IMR-90 (cell line): Measurements from ENCODE around the gene ATP8B4. TPM values are rescaled to one million over a fixed set of nuclear protein-coding genes. Genes with fewer than 3 reads are reported as not detected.

Experiments
- ATAC-seq: fragments of 200-7000 bp; cut with Tn5 transposase; 2 replicates; pipeline ENCODE4 v1.9.1; 2020; ENCODE audit warnings: low read depth, mild to moderate bottlenecking, moderate library complexity
- BruUV-seq: library from RNA; stranded (reverse); fragments of 400-500 nt; replicated peaks from 2 replicates; lab custom pipeline; 2021; lab: Mats Ljungman, UMichigan
- CTCF ChIA-PET: fragments of 300-600 bp; formaldehyde crosslinking; extraction: SDS; loops from one replicate; lab custom pipeline; 2021; ENCODE audit warnings: antibody characterized with exemption; lab: Yijun Ruan, JAX
- POLR2A ChIA-PET: fragments of 300-600 bp; sonication (Branson Sonifier 250); formaldehyde crosslinking; loops from one replicate; lab custom pipeline; 2022; ENCODE audit warnings: antibody characterized with exemption; ENCODE audit not compliant: unreplicated experiment; lab: Charles Lee
- DNase-seq: peaks from one replicate; pipeline ENCODE4 v3.0.0; 2013
- H2AFZ ChIP-seq: replicated peaks from 2 replicates; pipeline ENCODE3; 2013; ENCODE audit warnings: low read length, mild to moderate bottlenecking; ENCODE audit not compliant: poor library complexity
- H2AK5ac ChIP-seq: 2 replicates; pipeline ENCODE4 v1.6.1; 2013; ENCODE audit warnings: low read depth, low read length, inconsistent platforms
- H2AK9ac ChIP-seq: replicated peaks from 2 replicates; pipeline ENCODE3; 2013; ENCODE audit warnings: mild to moderate bottlenecking, low read depth, low read length, moderate library complexity; ENCODE audit not compliant: poor library complexity
- H2BK120ac ChIP-seq: 2 replicates; pipeline ENCODE4 v1.6.1; 2013; ENCODE audit warnings: low read depth, low read length, inconsistent platforms
- H2BK15ac ChIP-seq: 3 replicates; pipeline ENCODE4 v1.6.1; 2013; ENCODE audit warnings: low read depth, low read length, inconsistent platforms
- H2BK20ac ChIP-seq: 2 replicates; pipeline ENCODE4 v1.6.1; 2013; ENCODE audit warnings: low read depth, mild to moderate bottlenecking, inconsistent platforms, low read length, moderate library complexity
- H2BK5ac ChIP-seq: 2 replicates; pipeline ENCODE4 v1.6.1; 2013; ENCODE audit warnings: mild to moderate bottlenecking, low read depth, low read length, inconsistent platforms; ENCODE audit not compliant: poor library complexity, severe bottlenecking
- H3K14ac ChIP-seq: replicated peaks from 2 replicates; pipeline ENCODE4 v1.6.1; 2013; ENCODE audit warnings: low read depth, low read length, inconsistent platforms
- H3K18ac ChIP-seq: 2 replicates; pipeline ENCODE4 v1.6.1; 2013; ENCODE audit warnings: low read depth, low read length, control low read depth
- H3K23ac ChIP-seq: 2 replicates; pipeline ENCODE4 v1.6.1; 2013; ENCODE audit warnings: low read depth, low read length, inconsistent platforms
- H3K27ac ChIP-seq: 2 replicates; pipeline ENCODE4 v1.5.1; 2013; ENCODE audit warnings: mild to moderate bottlenecking, control low read depth, low read length; ENCODE audit not compliant: insufficient read depth
- H3K27me3 ChIP-seq: 2 replicates; pipeline ENCODE4 v1.6.1; 2013; ENCODE audit warnings: low read length; ENCODE audit not compliant: control insufficient read depth, insufficient read depth
- H3K36me3 ChIP-seq: 2 replicates; pipeline ENCODE4 v1.6.1; 2013; ENCODE audit warnings: low read length, mixed read lengths; ENCODE audit not compliant: control insufficient read depth, insufficient read depth
- H3K4ac ChIP-seq: 2 replicates; pipeline ENCODE4 v1.6.1; 2013; ENCODE audit warnings: low read depth, low read length, inconsistent platforms
- H3K4me1 ChIP-seq: 2 replicates; pipeline ENCODE4 v1.6.1; 2013; ENCODE audit warnings: low read length, mixed read lengths; ENCODE audit not compliant: control insufficient read depth, insufficient read depth
- H3K4me2 ChIP-seq: 2 replicates; pipeline ENCODE4 v1.6.1; 2013; ENCODE audit warnings: low read depth, mild to moderate bottlenecking, control low read depth, low read length, moderate library complexity
- H3K4me3 ChIP-seq: 2 replicates; pipeline ENCODE4 v1.5.1; 2013; ENCODE audit warnings: low read depth, mild to moderate bottlenecking, control low read depth, low read length, moderate library complexity; ENCODE audit not compliant: insufficient read depth
- H3K56ac ChIP-seq: 2 replicates; pipeline ENCODE4 v1.6.1; 2013; ENCODE audit warnings: low read length, inconsistent platforms; ENCODE audit not compliant: insufficient read depth; ENCODE audit errors: extremely low read depth
- H3K79me1 ChIP-seq, 2 experiments: 2 replicates each; pipeline ENCODE4 v1.6.1; 2013; ENCODE audit warnings: low read length in 2 of 2, inconsistent platforms in 1 of 2, low read depth in 1 of 2
- H3K9ac ChIP-seq: 2 replicates; pipeline ENCODE4 v1.6.1; 2013; ENCODE audit warnings: low read depth, low read length, control low read depth
- H3K9me1 ChIP-seq: 2 replicates; pipeline ENCODE4 v1.6.1; 2013; ENCODE audit warnings: low read length, inconsistent platforms; ENCODE audit not compliant: insufficient read depth
- H3K9me3 ChIP-seq: 2 replicates; pipeline ENCODE4 v1.6.1; 2013; ENCODE audit warnings: low read length; ENCODE audit not compliant: control insufficient read depth, insufficient read depth
- H4K20me1 ChIP-seq: 2 replicates; pipeline ENCODE4 v1.6.1; 2013; ENCODE audit warnings: low read length, inconsistent platforms; ENCODE audit not compliant: insufficient read depth
- H4K5ac ChIP-seq: 2 replicates; pipeline ENCODE4 v1.6.1; 2013; ENCODE audit warnings: mild to moderate bottlenecking, low read depth, low read length, control low read depth
- H4K8ac ChIP-seq, 2 experiments: 2 replicates each; pipeline ENCODE4 v1.6.1; 2013; ENCODE audit warnings: low read depth in 2 of 2, low read length in 2 of 2, control low read depth in 1 of 2, inconsistent platforms in 1 of 2
- H4K91ac ChIP-seq: 2 replicates; pipeline ENCODE4 v1.6.1; 2013; ENCODE audit warnings: low read depth, low read length, inconsistent platforms; ENCODE audit not compliant: insufficient read depth
- BHLHE40 ChIP-seq: fragments of 150-350 bp; IDR thresholded peaks from 2 replicates; pipeline ENCODE4 v1.6.1; 2016; ENCODE audit warnings: mild to moderate bottlenecking, low read depth, low read length
- CEBPB ChIP-seq: IDR thresholded peaks from 2 replicates; pipeline ENCODE4 v1.6.1; 2012; ENCODE audit warnings: low read depth, low read length, improper control_type of control experiment
- CHD1 ChIP-seq: IDR thresholded peaks from 2 replicates; pipeline ENCODE4 v1.6.1; 2012; ENCODE audit warnings: low read depth, low read length, improper control_type of control experiment
- FOS ChIP-seq: fragments of 150-350 bp; IDR thresholded peaks from 2 replicates; pipeline ENCODE4 v1.6.1; 2016; ENCODE audit warnings: low read depth, low read length
- MAZ ChIP-seq: IDR thresholded peaks from 2 replicates; pipeline ENCODE4 v1.6.1; 2012; ENCODE audit warnings: low read depth, mild to moderate bottlenecking, low read length, improper control_type of control experiment, moderate library complexity, borderline replicate concordance
- MXI1 ChIP-seq: IDR thresholded peaks from 2 replicates; pipeline ENCODE4 v1.6.1; 2012; ENCODE audit warnings: low read depth, mild to moderate bottlenecking, low read length, moderate library complexity, borderline replicate concordance
- NFE2L2 ChIP-seq: fragments of 150-350 bp; IDR thresholded peaks from 2 replicates; pipeline ENCODE4 v1.6.1; 2016; ENCODE audit warnings: low read depth, mild to moderate bottlenecking, low read length
- POLR2A ChIP-seq: IDR thresholded peaks from 2 replicates; pipeline ENCODE4 v1.6.1; 2012; ENCODE audit warnings: mild to moderate bottlenecking, low read depth, low read length
- RAD21 ChIP-seq: IDR thresholded peaks from 2 replicates; pipeline ENCODE4 v1.6.1; 2012; ENCODE audit warnings: low read length, improper control_type of control experiment
- RCOR1 ChIP-seq: IDR thresholded peaks from 2 replicates; pipeline ENCODE4 v1.6.1; 2012; ENCODE audit warnings: mild to moderate bottlenecking, low read length, improper control_type of control experiment; ENCODE audit not compliant: insufficient replicate concordance
- RFX5 ChIP-seq: IDR thresholded peaks from 2 replicates; pipeline ENCODE4 v1.8.0; 2012; ENCODE audit warnings: low read depth, mild to moderate bottlenecking, low read length, moderate library complexity
- SMC3 ChIP-seq: fragments of 150-350 bp; IDR thresholded peaks from 2 replicates; pipeline ENCODE4 v1.6.1; 2016; ENCODE audit warnings: low read depth, mild to moderate bottlenecking, antibody characterized with exemption, low read length, moderate library complexity
- WGBS, 2 experiments: methylation state at CpG; one replicate each; pipeline versions ENCODE4 v1.1.5 to v1.1.7; 2013; ENCODE audit warnings: missing lambda C conversion rate in 2 of 2; ENCODE audit not compliant: insufficient read length in 1 of 2; ENCODE audit errors: extremely low coverage in 2 of 2; 5-methylcytosine and 5-hydroxymethylcytosine counted together
- dilution Hi-C: fragments of 300-500 bp; cut with HindIII; formaldehyde crosslinking; loops from one replicate; pipeline ENCODE4 v1.14.3; 2018; ENCODE audit warnings: low sequenced_read_pairs; ENCODE audit not compliant: unreplicated experiment
- in situ Hi-C: fragments of 300-500 bp; cut with MboI; formaldehyde crosslinking; loops from 3 replicates; pipeline ENCODE4 v1.14.3; 2019; ENCODE audit warnings: low sequenced_read_pairs, inconsistent platforms, mixed read lengths
- intact Hi-C: fragments of 100-400 bp; cut with micrococcal nuclease; formaldehyde crosslinking; loops from 2 replicates; pipeline ENCODE4 v1.10.0; 2022
- polyA plus RNA-seq, 3 experiments: library from polyadenylated mRNA; depleted of rRNA; stranded (reverse); fragments of >200 nt; gene quantifications; 2 replicates each; pipeline ENCODE4 v1.2.3, GENCODE V29; 2012; ENCODE audit warnings: low replicate concordance in 1 of 3
- total RNA-seq: library from RNA; depleted of rRNA; stranded (reverse); fragments of >200 nt; gene quantifications from 2 replicates; pipeline ENCODE4 v1.2.3, GENCODE V29; 2012
- TF ChIP-seq, protein P1 (sequence below): conservative IDR thresholded peaks from 2 replicates; pipeline ENCODE4 v1.5.1; 2012; ENCODE audit warnings: mild to moderate bottlenecking, low read depth, low read length, improper control_type of control experiment
- TF ChIP-seq, protein P2 (sequence below): fragments of 150-350 bp; IDR thresholded peaks from 2 replicates; pipeline ENCODE4 v1.6.1; 2017; ENCODE audit warnings: mild to moderate bottlenecking, antibody characterized with exemption, low read length, low read depth
- TF ChIP-seq, protein P3 (sequence below): fragments of 150-350 bp; IDR thresholded peaks from 2 replicates; pipeline ENCODE4 v1.6.1; 2016; ENCODE audit warnings: low read depth, mild to moderate bottlenecking, low read length, moderate library complexity, borderline replicate concordance

The ATP8B4 gene
- total and polyA plus RNA-seq, 2 of the 4 experiments (the other 2 are of a cell fraction): 0.12 to 0.54 TPM

DNA sequence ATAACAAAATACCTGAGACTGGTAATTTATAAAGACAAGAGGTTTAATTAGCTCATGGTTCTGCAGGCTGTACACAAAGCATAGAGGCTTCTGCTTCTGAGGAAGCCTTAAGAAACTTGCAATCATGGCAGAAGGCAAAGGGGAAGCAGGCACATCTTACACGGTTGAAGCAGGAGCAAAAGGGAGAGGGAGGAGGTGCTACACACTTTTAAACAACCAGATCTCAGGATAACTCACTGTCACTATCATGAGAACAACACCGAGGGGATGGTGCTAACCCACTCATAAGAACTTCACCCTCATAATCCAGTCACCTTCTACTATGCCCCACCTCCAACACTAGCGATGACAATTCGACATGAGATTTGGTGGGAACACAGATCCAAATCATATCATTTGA, 54.4 kb downstream of the ATP8B4 start:
- no peak overlapping the region for H2BK5ac ChIP-seq
- H4K5ac ChIP-seq: no peak overlapping the region
- ATAC-seq: no peak
- no peaks in the 10 kb centered on the region for H3K79me1 ChIP-seq
- WGBS, 2 experiments: no CpG with 5 or more reads among the region's 4 CpGs
- no peak overlapping the region for H3K4me3 ChIP-seq
- no peak overlapping the region for H3K9ac ChIP-seq
- dilution Hi-C loops: no loop called here
- H3K4me1 ChIP-seq: no peaks in the 10 kb centered on the region
- no peaks in the 10 kb centered on the region for H4K20me1 ChIP-seq
- ChIA-PET CTCF (no interaction called here), POLR2A (no interaction called here)
- in situ Hi-C loops: no loop called here
- H3K27me3 ChIP-seq: no peaks in the 10 kb centered on the region
- no peak overlapping the region for H3K18ac ChIP-seq
- TF ChIP-seq NFE2L2 (no peak), MAZ (no peak), CEBPB (no peak), RAD21 (no peak), RCOR1 (no peak), BHLHE40 (no peak), POLR2A (no peak), SMC3 (no peak), FOS (no peak), RFX5 (no peak), CHD1 (no peak), MXI1 (no peak)
- TF ChIP-seq, protein P1, sequence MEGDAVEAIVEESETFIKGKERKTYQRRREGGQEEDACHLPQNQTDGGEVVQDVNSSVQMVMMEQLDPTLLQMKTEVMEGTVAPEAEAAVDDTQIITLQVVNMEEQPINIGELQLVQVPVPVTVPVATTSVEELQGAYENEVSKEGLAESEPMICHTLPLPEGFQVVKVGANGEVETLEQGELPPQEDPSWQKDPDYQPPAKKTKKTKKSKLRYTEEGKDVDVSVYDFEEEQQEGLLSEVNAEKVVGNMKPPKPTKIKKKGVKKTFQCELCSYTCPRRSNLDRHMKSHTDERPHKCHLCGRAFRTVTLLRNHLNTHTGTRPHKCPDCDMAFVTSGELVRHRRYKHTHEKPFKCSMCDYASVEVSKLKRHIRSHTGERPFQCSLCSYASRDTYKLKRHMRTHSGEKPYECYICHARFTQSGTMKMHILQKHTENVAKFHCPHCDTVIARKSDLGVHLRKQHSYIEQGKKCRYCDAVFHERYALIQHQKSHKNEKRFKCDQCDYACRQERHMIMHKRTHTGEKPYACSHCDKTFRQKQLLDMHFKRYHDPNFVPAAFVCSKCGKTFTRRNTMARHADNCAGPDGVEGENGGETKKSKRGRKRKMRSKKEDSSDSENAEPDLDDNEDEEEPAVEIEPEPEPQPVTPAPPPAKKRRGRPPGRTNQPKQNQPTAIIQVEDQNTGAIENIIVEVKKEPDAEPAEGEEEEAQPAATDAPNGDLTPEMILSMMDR: no peak
- TF ChIP-seq, protein P2, sequence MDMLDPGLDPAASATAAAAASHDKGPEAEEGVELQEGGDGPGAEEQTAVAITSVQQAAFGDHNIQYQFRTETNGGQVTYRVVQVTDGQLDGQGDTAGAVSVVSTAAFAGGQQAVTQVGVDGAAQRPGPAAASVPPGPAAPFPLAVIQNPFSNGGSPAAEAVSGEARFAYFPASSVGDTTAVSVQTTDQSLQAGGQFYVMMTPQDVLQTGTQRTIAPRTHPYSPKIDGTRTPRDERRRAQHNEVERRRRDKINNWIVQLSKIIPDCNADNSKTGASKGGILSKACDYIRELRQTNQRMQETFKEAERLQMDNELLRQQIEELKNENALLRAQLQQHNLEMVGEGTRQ: no peak
- TF ChIP-seq, protein P3, sequence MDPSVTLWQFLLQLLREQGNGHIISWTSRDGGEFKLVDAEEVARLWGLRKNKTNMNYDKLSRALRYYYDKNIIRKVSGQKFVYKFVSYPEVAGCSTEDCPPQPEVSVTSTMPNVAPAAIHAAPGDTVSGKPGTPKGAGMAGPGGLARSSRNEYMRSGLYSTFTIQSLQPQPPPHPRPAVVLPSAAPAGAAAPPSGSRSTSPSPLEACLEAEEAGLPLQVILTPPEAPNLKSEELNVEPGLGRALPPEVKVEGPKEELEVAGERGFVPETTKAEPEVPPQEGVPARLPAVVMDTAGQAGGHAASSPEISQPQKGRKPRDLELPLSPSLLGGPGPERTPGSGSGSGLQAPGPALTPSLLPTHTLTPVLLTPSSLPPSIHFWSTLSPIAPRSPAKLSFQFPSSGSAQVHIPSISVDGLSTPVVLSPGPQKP: no peak
- BruUV-seq: no TSS peak
- no peaks in the 10 kb centered on the region for H3K9me3 ChIP-seq
- intact Hi-C loops: no loop called here
- H3K56ac ChIP-seq: no peak overlapping the region
- H3K4ac ChIP-seq: no peak overlapping the region
- H4K91ac ChIP-seq: no peak overlapping the region
- no peak overlapping the region for H3K4me2 ChIP-seq
- no peaks in the 10 kb centered on the region for H3K36me3 ChIP-seq
- no peak for DNase-seq
- H3K27ac ChIP-seq: no peak overlapping the region
- no peak overlapping the region for H4K8ac ChIP-seq
- no peak overlapping the region for H2AK5ac ChIP-seq
- H2BK20ac ChIP-seq: no peak overlapping the region
- no peak overlapping the region for H2BK120ac ChIP-seq
- no peak overlapping the region for H2AFZ ChIP-seq
- no peak overlapping the region; the same call in 1 of the 2 replicates for H3K14ac ChIP-seq
- H2BK15ac ChIP-seq: no peak overlapping the region
- H3K9me1 ChIP-seq: 0 out of 2 replicates have a peak, but pooled peaks cover 3% of the 10 kb centered on the region
- H3K23ac ChIP-seq: no peak overlapping the region
- no peak overlapping the region for H2AK9ac ChIP-seq
